HG03095 (cell line): Measurements from ENCODE around the gene WFIKKN1.

Source experiments
- ATAC-seq: cut with Tn5 transposase; IDR thresholded peaks from one replicate; pipeline ENCODE4 v1.9.1; 2021; ENCODE audit warnings: moderate library complexity; ENCODE audit not compliant: unreplicated experiment

Gene WFIKKN1

DNA sequence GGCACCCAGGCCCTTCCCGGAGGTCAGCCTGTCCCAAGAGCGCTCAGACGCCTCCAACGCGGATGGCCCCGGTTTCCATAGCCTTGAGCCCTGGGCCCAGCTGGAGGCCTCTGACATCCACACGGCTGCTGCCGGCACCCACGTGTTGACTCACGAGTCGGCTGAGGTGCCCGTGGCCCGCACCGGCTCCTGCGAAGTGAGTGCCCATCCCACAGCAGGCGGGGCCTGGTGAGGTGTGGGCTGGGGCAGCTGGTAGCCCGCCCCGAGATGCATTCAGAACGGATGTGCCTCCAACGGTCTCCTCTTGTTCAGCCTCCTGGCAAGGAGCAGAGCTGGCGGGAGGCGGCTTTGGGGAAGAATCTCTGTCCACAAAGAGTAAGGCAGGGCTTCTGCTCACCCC is 21.1 kb downstream of the WFIKKN1 start:
- no peak for ATAC-seq

DNA sequence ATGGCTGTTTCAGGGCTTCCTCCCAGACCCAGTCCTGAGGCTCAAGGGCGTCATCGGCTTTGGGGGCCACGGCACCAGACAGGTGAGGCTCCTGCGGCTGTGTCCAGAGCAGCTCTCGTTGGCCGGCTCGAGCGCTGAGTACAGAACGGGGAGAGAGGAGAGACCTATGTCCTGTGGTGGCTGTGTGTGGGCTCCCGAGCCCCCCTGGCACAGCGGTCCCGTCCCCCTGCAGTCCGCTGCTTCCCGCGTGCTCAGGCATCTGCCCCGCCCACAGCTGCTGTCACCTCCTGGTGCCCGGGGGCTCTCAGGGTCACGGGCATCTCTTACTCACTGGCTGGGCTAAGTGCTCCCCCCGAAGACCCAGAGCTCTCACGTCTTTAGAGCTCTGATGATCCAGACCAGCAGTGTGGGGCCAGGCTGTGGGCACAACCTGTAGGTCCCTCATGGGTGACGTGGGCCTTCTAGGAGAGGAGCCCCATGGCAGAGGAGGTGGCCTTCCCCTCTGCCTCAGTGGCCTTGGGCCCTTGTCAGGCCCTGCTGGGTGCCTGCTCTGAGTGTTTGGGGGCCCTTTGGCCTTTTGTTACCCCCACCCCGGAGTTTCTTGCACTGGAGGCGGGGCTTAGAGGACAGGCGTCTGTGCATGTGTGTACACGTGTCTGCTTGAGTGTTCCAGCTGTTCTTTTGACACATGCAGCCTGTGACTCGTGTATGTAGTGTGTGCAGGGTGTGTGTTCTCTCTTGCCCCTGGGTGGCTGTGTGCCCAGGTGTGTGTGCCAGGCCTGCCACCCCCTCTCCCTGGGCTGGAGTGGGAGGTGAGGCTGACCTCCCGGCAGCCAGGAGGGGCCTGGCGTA is 21.9 kb downstream of the WFIKKN1 start:
- ATAC-seq: no peak

GRCh38 chr16:654034-654433 is 23.2 kb downstream of the WFIKKN1 start:
- no peak for ATAC-seq

- no peak for ATAC-seq
Measured at GRCh38 chr16:657487-657886, 26.7 kb downstream of the WFIKKN1 start.

- ATAC-seq: no peak
Measured at GRCh38 chr16:658679-659571, 28.1 kb downstream of the WFIKKN1 start.

- ATAC-seq: no peak
Measured at GRCh38 chr16:659618-660017, 28.8 kb downstream of the WFIKKN1 start.

DNA sequence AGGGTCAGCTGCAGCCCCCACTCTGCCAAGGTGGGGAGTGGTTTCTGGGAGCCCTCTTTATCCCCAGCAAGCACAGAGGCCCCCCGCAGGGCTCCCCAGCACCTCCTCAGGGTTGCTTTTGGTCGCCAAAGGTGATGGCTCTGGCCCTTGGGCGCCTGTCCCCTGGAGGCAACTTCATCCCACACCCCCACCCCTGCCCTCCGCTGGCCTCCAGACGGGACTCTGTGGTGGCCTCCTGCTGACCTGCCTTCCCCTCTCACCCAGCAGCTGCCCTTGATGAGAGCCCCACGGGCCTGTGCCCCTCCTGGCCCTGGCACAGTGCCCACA is 29.3 kb downstream of the WFIKKN1 start:
- ATAC-seq: no peak

DNA sequence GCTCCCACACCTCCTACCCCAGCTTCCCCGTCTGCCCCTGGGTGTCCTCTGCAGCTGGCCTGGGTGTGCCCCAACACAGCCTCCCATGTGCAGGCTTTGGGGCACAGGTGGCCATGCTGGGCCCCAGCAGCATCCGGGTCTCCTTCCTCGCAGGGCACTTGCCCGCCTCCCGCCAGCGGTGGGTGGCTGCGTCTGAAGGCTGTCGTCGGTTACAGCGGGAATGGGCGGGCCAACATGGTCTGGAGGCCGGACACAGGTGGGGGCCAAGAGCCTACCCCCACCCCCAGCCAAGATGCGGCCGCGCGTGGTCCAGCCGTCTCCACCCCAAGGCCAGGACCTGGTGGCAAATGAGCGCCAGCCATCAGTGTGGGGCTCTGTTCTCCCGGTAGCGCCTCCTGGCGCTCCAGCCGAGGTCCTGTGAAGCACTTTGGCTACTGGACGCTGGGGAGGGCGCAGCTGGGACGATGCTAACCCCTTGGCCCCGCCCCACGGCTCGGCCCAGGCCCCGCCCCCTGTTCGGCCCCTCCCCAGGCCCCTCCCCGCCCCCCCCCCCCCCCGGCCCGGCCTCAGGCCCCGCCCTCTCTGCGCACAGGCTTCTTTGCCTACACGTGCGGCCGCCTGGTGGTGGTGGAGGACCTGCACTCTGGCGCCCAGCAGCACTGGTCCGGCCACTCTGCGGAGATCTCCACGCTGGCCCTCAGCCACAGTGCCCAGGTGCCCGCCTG is 29.8 kb downstream of the WFIKKN1 start:
- no peak for ATAC-seq

DNA sequence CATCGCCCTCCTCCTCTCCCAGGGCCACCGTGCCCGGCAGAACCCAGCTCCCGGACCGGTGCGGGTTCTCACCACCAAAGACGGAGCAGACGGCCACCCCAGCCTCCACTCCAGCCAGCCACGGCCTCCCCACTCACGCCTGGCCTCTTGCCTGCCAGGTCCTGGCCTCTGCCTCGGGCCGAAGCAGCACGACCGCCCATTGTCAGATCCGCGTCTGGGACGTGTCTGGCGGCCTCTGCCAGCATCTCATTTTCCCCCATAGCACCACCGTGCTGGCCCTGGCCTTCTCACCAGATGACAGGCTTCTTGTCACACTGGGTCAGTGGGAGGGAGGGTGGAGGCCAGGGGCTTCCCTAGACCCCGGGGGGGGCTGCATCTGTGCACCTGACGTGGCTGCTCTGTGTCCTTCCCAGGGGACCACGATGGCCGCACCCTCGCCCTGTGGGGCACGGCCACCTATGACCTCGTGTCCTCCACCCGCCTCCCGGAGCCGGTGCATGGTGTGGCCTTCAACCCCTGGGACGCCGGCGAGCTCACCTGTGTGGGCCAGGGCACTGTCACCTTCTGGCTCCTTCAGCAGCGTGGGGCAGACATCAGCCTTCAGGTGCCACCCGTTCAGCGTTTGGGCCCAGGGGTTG is 30.5 kb downstream of the WFIKKN1 start:
- ATAC-seq: no peak

DNA sequence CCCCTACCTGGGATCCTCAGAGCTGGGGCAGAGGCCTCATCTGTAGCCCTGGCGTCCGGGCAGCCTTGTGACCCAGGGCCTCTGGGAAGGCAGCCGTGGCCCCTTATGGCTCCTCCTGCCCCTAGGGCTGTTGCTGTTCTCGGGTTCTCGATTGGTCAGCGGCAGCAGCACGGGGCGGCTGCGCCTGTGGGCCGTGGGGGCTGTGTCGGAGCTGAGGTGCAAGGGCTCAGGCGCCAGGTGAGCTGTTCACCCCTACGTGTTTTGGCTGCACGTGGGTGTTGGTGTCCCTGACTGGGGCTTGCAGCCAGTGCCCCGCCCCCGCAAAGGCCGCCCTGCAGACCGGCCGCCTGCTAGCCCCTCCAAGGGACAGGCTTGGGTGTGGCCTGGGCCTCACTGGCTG is 31.3 kb downstream of the WFIKKN1 start:
- no peak for ATAC-seq

DNA sequence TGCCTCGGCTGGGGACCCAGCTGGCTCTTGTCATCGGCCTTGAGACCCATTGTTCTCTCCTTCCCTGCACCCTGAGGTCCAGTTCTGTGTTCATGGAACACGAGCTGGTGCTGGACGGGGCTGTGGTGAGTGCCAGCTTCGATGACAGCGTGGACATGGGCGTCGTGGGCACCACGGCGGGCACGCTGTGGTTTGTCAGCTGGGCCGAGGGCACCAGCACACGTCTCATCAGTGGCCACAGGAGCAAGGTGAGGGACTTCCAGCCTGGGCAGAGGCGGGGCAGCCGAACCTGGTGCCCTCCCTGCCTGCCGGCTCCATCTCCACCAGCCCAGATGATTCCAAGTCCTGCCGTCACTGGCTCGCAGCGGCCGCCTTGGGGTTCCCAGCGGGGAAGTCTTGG is 31.8 kb downstream of the WFIKKN1 start:
- no peak for ATAC-seq

DNA sequence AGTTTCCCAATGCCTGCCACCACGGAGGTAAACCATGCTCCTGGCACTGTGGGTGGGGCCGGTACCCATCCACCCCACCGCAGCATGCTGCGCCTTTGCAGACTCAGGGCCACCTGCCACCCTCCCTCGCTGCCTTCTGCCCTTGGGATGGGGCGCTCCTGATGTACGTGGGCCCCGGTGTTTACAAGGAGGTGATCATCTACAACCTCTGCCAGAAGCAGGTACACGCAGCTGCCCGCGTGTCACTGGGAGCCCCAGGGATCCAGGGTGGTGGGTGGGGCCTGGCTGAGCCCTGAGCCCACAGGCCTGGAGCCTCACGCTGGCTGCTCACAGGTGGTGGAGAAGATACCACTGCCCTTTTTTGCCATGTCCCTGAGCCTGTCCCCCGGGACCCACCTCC is 35.8 kb downstream of the WFIKKN1 start:
- ATAC-seq: no peak

GRCh38 chr16:667113-667779 is 36.5 kb downstream of the WFIKKN1 start:
- ATAC-seq: no peak

GRCh38 chr16:667780-668518 is 37.2 kb downstream of the WFIKKN1 start, which contains the start of gene RHOT2:
Gene RHOT2 (plus strand): TSS chr16:668132. CDS start chr16:668200, 68 bp downstream.
- ATAC-seq: peak; percentile 59

GRCh38 chr16:668519-669171 is 37.9 kb downstream of the WFIKKN1 start:
- ATAC-seq: no peak

DNA sequence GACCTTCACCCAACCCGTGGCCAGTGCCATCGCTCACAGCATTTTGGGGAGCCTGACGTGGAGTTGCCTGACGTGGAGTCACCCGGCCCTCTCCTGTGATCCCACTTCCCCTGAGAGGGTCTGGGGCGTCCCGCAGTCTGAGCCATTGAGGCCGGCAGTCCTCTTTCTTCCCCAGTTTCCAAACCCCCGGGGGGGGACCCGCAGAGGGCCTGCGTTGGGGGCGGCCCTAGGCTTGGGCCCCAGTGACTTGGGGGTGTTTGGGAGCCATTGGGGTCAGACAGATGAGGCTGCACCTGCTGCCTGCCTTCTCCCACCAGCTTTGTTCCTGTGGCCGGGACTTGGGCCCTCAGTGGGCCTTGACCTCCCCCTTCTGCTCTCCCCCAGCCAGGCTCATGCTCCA is 38.9 kb downstream of the WFIKKN1 start:
- no peak for ATAC-seq

DNA sequence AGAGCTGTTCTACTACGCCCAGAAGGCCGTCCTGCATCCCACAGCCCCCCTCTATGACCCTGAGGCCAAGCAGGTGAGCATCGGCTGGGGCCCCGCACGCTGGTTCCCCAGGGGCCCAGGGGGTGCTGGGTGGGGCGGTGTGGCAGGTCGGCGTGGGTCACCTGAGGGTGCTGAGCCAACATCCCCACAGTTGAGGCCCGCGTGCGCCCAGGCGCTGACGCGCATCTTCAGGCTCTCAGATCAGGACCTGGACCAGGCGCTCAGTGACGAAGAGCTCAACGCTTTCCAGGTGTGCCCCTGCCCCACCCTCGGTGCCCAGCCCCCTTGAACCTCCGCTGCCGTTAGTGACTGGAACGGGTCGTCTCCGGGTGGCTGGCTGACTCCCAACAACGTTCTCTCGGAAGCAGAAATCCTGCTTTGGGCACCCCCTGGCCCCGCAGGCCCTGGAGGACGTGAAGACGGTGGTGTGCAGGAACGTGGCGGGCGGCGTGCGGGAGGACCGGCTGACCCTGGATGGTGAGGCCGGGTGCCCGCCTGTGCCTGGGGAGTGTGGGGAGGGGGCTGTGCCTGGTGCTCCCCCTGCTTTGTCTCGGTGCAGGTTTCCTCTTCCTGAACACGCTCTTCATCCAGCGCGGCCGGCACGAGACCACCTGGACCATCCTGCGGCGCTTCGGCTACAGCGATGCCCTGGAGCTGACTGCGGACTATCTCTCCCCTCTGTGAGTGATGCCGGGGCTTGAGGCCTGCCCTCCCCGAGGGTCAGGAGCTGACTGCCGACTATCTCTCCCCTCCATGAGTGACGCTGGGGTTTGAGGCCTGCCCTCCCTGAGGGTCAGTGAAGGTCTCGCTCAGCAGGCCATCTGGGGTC is 39.9 kb downstream of the WFIKKN1 start:
- ATAC-seq: no peak
